ENCODE data around the gene APBB1.

The APBB1 gene

DNA sequence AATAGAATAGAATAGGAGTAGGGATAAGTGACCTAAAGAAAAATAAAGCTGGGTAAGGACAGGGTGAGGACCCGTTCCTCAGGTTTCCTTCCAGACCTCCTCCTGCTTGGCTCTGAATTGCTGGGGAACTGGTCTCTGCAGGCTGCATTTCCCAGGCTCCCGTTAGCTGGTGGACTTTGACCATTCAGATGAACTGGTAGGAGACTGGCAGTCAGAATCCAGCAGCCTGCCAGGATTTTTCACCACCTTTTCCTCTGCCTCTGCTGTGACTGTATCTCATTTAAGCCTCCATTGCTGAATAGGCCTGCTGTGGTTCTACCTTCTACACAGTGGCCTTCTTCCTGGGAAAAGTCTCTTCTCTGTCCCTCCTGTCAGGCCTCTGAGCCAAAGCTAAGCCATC lies 53.2 kb downstream of the APBB1 start:
- no peak overlapping the region for H3K4me2 ChIP-seq (ENCODE audit: low read length)
- no peaks in the 10 kb centered on the region for H3K79me1 ChIP-seq (ENCODE audit: low read length)
- H3K56ac ChIP-seq (ENCODE audit: low read length): peak overlapping the region; percentile 37
- H3K27ac ChIP-seq (ENCODE audit: low read depth, low read length): no peak overlapping the region
- no peaks in the 10 kb centered on the region for H3K79me2 ChIP-seq (ENCODE audit: control insufficient read depth, insufficient read depth, low read length)
- no peak overlapping the region for H3K4ac ChIP-seq (ENCODE audit: low read depth, low read length)
- no peak for DNase-seq
- no peak overlapping the region for H4K5ac ChIP-seq (ENCODE audit: low read length)
- no peak overlapping the region for H2BK120ac ChIP-seq (ENCODE audit: low read depth, low read length)
- H2BK5ac ChIP-seq (ENCODE audit: low read length): no peak overlapping the region
- no peak overlapping the region for H4K8ac ChIP-seq (ENCODE audit: low read depth, low read length)
- H3K23ac ChIP-seq (ENCODE audit: low read length): no peak overlapping the region
- H3K9ac ChIP-seq (ENCODE audit: low read length): no peak overlapping the region
- no peak overlapping the region for H2BK15ac ChIP-seq (replicated peaks; ENCODE audit: low read depth)
- H3K27me3 ChIP-seq (ENCODE audit: insufficient read depth, low read length, poor library complexity): no peaks in the 10 kb centered on the region
- peak overlapping the region; percentile 54 for H2AK5ac ChIP-seq (ENCODE audit: low read length)
- no peak overlapping the region for H3K18ac ChIP-seq (ENCODE audit: low read length)
- WGBS (ENCODE audit: extremely low coverage, insufficient coverage, low lambda C conversion rate): no CpG with 5 or more reads among the region's 2 CpGs
- no peak overlapping the region for H3K4me3 ChIP-seq (ENCODE audit: low read length)
- H3K36me3 ChIP-seq (ENCODE audit: control insufficient read depth, insufficient read depth, low read length): no peaks in the 10 kb centered on the region
- peaks cover 2% of the 10 kb centered on the region for H3K4me1 ChIP-seq (ENCODE audit: control insufficient read depth, low read depth, low read length)

DNA sequence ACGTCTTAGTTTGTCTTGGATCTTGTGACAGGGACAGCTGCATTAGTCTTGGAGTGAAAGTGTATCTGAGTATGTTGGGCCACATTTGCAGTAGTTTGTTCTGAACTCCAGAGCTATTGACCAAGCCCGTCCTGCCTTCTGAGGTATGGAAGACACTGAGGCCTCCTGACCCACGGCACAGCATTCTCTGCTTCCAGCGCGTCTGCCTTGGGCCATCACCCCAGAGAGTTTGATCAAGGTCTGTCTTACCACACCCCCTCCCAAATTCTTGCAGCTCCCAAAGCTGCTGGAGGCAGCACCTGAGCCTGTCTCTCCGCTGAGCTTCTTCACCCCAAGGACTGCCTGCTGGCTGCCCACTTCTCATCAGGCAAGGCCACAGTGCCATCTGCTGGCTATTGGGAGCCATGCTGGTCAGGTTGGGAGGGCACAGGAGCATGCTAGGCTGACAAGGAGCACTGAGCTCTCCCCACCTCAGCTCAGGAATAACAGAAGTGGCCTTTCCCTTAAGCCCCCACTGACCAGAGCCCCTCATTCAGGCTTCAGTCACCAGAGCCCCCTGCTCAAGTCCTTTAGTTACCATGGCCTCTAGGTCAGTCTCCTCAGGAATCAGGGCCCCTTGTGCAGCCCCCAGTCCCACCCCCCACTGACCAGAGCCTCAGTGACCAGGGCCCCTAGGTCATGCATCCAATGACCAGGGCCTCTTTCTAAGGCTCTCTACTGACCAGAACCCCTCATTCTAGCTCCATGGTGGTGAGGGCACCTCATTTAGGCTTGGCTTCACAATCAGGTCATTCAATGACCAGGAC lies 55.8 kb downstream of the APBB1 start:
- Histone ChIP-seq H3K79me2 (ENCODE audit: control insufficient read depth, insufficient read depth, low read length) (no peaks in the 10 kb centered on the region), H2AK5ac (ENCODE audit: low read length) (no peak overlapping the region), H3K9ac (ENCODE audit: low read length) (no peak overlapping the region), H2BK5ac (ENCODE audit: low read length) (no peak overlapping the region), H4K8ac (ENCODE audit: low read depth, low read length) (no peak overlapping the region), H3K56ac (ENCODE audit: low read length) (no peak overlapping the region), H3K4ac (ENCODE audit: low read depth, low read length) (no peak overlapping the region), H3K79me1 (ENCODE audit: low read length) (no peaks in the 10 kb centered on the region), H3K36me3 (ENCODE audit: control insufficient read depth, insufficient read depth, low read length) (no peaks in the 10 kb centered on the region), H3K4me2 (ENCODE audit: low read length) (no peak overlapping the region), H3K23ac (ENCODE audit: low read length) (no peak overlapping the region), H3K4me1 (ENCODE audit: control insufficient read depth, low read depth, low read length) (peaks cover 2% of the 10 kb centered on the region), H3K27me3 (ENCODE audit: insufficient read depth, low read length, poor library complexity) (no peaks in the 10 kb centered on the region), H2BK120ac (ENCODE audit: low read depth, low read length) (no peak overlapping the region), H3K18ac (ENCODE audit: low read length) (no peak overlapping the region), H3K4me3 (ENCODE audit: low read length) (no peak overlapping the region), H2BK15ac (replicated peaks; ENCODE audit: low read depth) (no peak overlapping the region), H4K5ac (ENCODE audit: low read length) (no peak overlapping the region), H3K27ac (ENCODE audit: low read depth, low read length) (no peak overlapping the region)
- peak; percentile 92 for DNase-seq
- no CpG with 5 or more reads among the region's 6 CpGs for WGBS (ENCODE audit: extremely low coverage, insufficient coverage, low lambda C conversion rate)

DNA sequence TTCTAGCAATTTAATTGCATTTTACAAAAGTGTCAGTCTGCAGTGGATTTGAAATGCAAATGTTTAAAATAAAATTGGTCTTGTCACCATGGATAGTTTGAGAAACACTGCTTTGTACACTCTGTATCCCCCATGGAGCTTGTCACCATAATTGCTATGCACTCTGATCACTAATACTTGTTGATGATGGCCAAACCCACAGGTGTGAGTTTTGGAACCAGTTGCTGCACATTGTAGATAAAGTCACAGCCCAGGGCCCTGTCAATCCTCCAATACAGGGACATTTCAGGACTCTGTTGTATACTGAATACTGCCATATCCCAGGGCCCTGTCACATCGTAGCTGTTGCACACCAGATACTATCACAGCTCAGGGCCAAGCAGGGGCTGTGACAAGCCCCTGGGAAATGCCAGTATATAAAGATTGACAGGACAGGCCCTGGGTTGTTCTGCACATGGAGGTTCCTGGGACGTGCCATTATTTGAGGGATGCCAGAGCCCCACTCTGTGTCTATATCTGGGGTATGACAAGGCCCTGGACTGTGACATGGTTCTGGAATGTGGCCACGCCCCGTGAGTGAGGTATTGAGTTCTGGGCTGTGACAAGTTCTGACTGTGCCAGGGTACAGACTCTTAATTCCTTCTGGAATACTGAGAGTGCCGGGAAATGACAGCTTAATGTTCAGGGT lies 56.6 kb downstream of the APBB1 start:
- no peak overlapping the region for H4K5ac ChIP-seq (ENCODE audit: low read length)
- H2AK5ac ChIP-seq (ENCODE audit: low read length): no peak overlapping the region
- no peak overlapping the region for H3K18ac ChIP-seq (ENCODE audit: low read length)
- H4K8ac ChIP-seq (ENCODE audit: low read depth, low read length): no peak overlapping the region
- H2BK15ac ChIP-seq (replicated peaks; ENCODE audit: low read depth): no peak overlapping the region
- no peak overlapping the region for H3K4me3 ChIP-seq (ENCODE audit: low read length)
- H2BK5ac ChIP-seq (ENCODE audit: low read length): no peak overlapping the region
- no peak overlapping the region for H3K27ac ChIP-seq (ENCODE audit: low read depth, low read length)
- no peak overlapping the region for H3K56ac ChIP-seq (ENCODE audit: low read length)
- H3K4ac ChIP-seq (ENCODE audit: low read depth, low read length): no peak overlapping the region
- H3K27me3 ChIP-seq (ENCODE audit: insufficient read depth, low read length, poor library complexity): no peaks in the 10 kb centered on the region
- H3K79me2 ChIP-seq (ENCODE audit: control insufficient read depth, insufficient read depth, low read length): no peaks in the 10 kb centered on the region
- peaks cover 2% of the 10 kb centered on the region for H3K4me1 ChIP-seq (ENCODE audit: control insufficient read depth, low read depth, low read length)
- no peak for DNase-seq
- H3K9ac ChIP-seq (ENCODE audit: low read length): no peak overlapping the region
- no CpG with 5 or more reads among the region's 5 CpGs for WGBS (ENCODE audit: extremely low coverage, insufficient coverage, low lambda C conversion rate)
- H3K36me3 ChIP-seq (ENCODE audit: control insufficient read depth, insufficient read depth, low read length): no peaks in the 10 kb centered on the region
- no peaks in the 10 kb centered on the region for H3K79me1 ChIP-seq (ENCODE audit: low read length)
- no peak overlapping the region for H2BK120ac ChIP-seq (ENCODE audit: low read depth, low read length)
- no peak overlapping the region for H3K23ac ChIP-seq (ENCODE audit: low read length)
- H3K4me2 ChIP-seq (ENCODE audit: low read length): no peak overlapping the region

- H3K9ac ChIP-seq (ENCODE audit: low read length): no peak overlapping the region
- no peak overlapping the region for H3K23ac ChIP-seq (ENCODE audit: low read length)
- no peak overlapping the region for H3K18ac ChIP-seq (ENCODE audit: low read length)
- no peak overlapping the region for H3K4me2 ChIP-seq (ENCODE audit: low read length)
- H3K79me2 ChIP-seq (ENCODE audit: control insufficient read depth, insufficient read depth, low read length): no peaks in the 10 kb centered on the region
- no peak overlapping the region for H4K8ac ChIP-seq (ENCODE audit: low read depth, low read length)
- no peaks in the 10 kb centered on the region for H3K4me1 ChIP-seq (ENCODE audit: control insufficient read depth, low read depth, low read length)
- no peak overlapping the region for H4K5ac ChIP-seq (ENCODE audit: low read length)
- H3K56ac ChIP-seq (ENCODE audit: low read length): no peak overlapping the region
- no peak overlapping the region for H3K27ac ChIP-seq (ENCODE audit: low read depth, low read length)
- no peak overlapping the region for H3K4me3 ChIP-seq (ENCODE audit: low read length)
- no peaks in the 10 kb centered on the region for H3K36me3 ChIP-seq (ENCODE audit: control insufficient read depth, insufficient read depth, low read length)
- H3K4ac ChIP-seq (ENCODE audit: low read depth, low read length): no peak overlapping the region
- no peak overlapping the region for H2BK15ac ChIP-seq (replicated peaks; ENCODE audit: low read depth)
- no peak for DNase-seq
- no peak overlapping the region for H2BK5ac ChIP-seq (ENCODE audit: low read length)
- no CpG with 5 or more reads among the region's 3 CpGs for WGBS (ENCODE audit: extremely low coverage, insufficient coverage, low lambda C conversion rate)
- H3K27me3 ChIP-seq (ENCODE audit: insufficient read depth, low read length, poor library complexity): no peaks in the 10 kb centered on the region
- no peaks in the 10 kb centered on the region for H3K79me1 ChIP-seq (ENCODE audit: low read length)
- H2BK120ac ChIP-seq (ENCODE audit: low read depth, low read length): no peak overlapping the region
- no peak overlapping the region for H2AK5ac ChIP-seq (ENCODE audit: low read length)
Observed at GRCh38 chr11:6360183-6360582, 58.7 kb downstream of the APBB1 start.

GRCh38 chr11:6357222-6357621 lies 61.7 kb downstream of the APBB1 start:
- DNase-seq: peak; percentile 73
- H3K79me1 ChIP-seq (ENCODE audit: low read length): no peaks in the 10 kb centered on the region
- H3K23ac ChIP-seq (ENCODE audit: low read length): no peak overlapping the region
- no peak overlapping the region for H2BK120ac ChIP-seq (ENCODE audit: low read depth, low read length)
- no peak overlapping the region for H3K4ac ChIP-seq (ENCODE audit: low read depth, low read length)
- no peaks in the 10 kb centered on the region for H3K36me3 ChIP-seq (ENCODE audit: control insufficient read depth, insufficient read depth, low read length)
- no peaks in the 10 kb centered on the region for H3K79me2 ChIP-seq (ENCODE audit: control insufficient read depth, insufficient read depth, low read length)
- H2BK5ac ChIP-seq (ENCODE audit: low read length): no peak overlapping the region
- no peak overlapping the region for H4K8ac ChIP-seq (ENCODE audit: low read depth, low read length)
- H3K56ac ChIP-seq (ENCODE audit: low read length): no peak overlapping the region
- H2BK15ac ChIP-seq (replicated peaks; ENCODE audit: low read depth): no peak overlapping the region
- H2AK5ac ChIP-seq (ENCODE audit: low read length): no peak overlapping the region
- no peak overlapping the region for H3K9ac ChIP-seq (ENCODE audit: low read length)
- no peaks in the 10 kb centered on the region for H3K4me1 ChIP-seq (ENCODE audit: control insufficient read depth, low read depth, low read length)
- H4K5ac ChIP-seq (ENCODE audit: low read length): no peak overlapping the region
- WGBS (ENCODE audit: extremely low coverage, insufficient coverage, low lambda C conversion rate): no CpG with 5 or more reads among the region's 9 CpGs
- no peak overlapping the region for H3K27ac ChIP-seq (ENCODE audit: low read depth, low read length)
- H3K4me3 ChIP-seq (ENCODE audit: low read length): no peak overlapping the region
- H3K18ac ChIP-seq (ENCODE audit: low read length): no peak overlapping the region
- no peaks in the 10 kb centered on the region for H3K27me3 ChIP-seq (ENCODE audit: insufficient read depth, low read length, poor library complexity)
- H3K4me2 ChIP-seq (ENCODE audit: low read length): no peak overlapping the region

Measured in mesendoderm (in vitro differentiated cells).